ENCODE measurements around the gene CES3.
"Not testable (repeated sequence)": the region's sequence is repeated elsewhere in the genome, so short reads cannot be mapped to it uniquely, and the experiment has no call there.

The CES3 gene

DNA sequence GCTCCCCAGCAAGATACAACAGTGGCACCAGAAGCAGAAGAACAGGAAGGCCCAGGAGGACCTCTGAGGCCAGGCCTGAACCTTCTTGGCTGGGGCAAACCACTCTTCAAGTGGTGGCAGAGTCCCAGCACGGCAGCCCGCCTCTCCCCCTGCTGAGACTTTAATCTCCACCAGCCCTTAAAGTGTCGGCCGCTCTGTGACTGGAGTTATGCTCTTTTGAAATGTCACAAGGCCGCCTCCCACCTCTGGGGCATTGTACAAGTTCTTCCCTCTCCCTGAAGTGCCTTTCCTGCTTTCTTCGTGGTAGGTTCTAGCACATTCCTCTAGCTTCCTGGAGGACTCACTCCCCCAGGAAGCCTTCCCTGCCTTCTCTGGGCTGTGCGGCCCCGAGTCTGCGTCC is 11.9 kb downstream of the CES3 start:
- no peak for DNase-seq (ENCODE audit: low spot score)

DNA sequence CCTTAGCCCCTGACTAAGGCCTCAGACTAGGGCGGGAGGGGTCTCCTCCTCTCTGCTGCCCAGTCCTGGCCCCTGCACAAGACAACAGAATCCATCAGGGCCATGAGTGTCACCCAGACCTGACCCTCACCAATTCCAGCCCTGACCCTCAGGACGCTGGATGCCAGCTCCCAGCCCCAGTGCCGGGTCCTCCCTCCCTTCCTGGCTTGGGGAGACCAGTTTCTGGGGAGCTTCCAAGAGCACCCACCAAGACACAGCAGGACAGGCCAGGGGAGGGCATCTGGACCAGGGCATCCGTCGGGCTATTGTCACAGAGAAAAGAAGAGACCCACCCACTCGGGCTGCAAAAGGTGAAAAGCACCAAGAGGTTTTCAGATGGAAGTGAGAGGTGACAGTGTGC is 12.7 kb downstream of the CES3 start:
- no peak for DNase-seq (ENCODE audit: low spot score)

DNA sequence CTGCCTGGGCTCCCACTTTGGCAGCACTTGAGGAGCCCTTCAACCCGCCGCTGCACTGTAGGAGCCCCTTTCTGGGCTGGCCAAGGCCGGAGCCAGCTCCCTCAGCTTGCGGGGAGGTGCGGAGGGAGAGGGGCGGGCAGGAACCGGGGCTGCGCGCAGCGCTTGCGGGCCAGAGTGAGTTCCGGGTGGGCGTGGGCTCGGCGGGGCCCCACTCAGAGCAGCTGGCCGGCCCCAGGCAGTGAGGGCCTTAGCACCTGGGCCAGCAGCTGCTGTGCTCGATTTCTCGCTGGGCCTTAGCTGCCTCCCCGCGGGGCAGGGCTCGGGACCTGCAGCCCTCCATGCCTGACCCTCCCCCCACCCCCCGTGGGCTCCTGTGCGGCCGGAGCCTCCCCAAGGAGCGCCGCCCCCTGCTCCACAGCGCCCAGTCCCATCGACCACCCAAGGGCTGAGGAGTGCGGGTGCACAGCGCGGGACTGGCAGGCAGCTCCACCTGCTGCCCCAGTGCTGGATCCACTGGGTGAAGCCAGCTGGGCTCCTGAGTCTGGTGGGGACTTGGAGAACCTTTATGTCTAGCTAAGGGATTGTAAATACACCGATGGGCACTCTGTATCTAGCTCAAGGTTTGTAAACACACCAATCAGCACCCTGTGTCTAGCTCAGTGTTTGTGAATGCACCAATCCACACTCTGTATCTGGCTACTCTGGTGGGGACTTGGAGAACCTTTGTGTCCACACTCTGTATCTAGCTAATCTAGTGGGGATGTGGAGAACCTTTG is 13.3 kb downstream of the CES3 start:
- DNase-seq (ENCODE audit: low spot score), result not testable (repeated sequence)

DNA sequence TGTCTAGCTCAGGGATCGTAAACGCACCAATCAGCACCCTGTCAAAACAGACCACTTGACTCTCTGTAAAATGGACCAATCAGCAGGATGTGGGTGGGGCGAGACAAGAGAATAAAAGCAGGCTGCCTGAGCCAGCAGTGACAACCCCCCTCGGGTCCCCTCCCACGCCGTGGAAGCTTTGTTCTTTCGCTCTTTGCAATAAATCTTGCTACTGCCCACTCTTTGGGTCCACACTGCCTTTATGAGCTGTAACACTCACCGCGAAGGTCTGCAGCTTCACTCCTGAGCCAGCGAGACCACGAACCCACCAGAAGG is 13.8 kb downstream of the CES3 start:
- DNase-seq (ENCODE audit: low spot score), result not testable (repeated sequence)

DNA sequence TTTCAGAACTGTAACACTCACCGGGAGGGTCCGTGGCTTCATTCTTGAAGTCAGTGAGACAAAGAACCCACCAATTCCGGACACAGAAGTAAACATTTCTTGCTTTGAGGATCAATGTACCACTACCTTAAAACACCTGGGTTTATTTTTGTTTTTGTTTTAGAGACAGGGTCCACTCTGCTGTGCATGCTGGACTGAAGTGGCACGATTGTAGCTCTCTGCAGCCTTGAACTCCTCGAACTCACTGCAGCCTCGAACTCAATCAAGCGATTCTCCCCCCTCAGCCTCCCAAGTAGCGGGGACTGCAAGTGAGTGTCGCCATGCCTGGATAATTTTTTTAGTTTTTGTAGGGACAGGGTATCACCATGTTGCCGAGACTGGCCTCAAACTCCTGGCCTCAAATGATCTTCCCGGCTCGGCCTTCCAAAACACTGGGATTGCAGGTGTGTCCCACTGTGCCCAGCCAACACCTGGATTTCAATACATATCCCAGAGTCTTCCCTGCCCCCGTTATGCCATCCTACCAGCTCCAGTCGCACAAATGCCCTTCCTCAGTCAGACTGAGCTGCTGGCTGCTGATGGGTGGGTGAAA is 14.3 kb downstream of the CES3 start:
- DNase-seq (ENCODE audit: low spot score), result no peak

DNA sequence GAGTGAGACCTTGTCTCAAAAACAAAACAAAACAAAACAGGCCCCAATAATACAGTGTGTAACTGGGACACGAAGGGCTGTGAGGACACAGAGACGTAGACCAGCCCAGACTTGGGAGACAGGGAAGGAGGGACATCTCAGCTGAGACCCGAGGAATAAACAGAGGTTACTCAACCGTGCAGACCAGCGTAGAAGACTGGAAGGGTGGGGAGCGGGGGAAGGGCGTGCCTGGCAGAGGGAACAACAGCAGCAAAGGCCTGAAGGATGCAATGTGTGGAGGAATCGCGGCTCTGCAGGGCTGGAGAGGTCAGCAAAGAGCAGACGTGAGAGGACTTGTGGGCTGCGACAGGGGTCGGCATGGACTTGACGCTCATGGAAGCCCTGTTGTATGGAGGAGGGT is 15.7 kb downstream of the CES3 start:
- DNase-seq (ENCODE audit: low spot score), result no peak

DNA sequence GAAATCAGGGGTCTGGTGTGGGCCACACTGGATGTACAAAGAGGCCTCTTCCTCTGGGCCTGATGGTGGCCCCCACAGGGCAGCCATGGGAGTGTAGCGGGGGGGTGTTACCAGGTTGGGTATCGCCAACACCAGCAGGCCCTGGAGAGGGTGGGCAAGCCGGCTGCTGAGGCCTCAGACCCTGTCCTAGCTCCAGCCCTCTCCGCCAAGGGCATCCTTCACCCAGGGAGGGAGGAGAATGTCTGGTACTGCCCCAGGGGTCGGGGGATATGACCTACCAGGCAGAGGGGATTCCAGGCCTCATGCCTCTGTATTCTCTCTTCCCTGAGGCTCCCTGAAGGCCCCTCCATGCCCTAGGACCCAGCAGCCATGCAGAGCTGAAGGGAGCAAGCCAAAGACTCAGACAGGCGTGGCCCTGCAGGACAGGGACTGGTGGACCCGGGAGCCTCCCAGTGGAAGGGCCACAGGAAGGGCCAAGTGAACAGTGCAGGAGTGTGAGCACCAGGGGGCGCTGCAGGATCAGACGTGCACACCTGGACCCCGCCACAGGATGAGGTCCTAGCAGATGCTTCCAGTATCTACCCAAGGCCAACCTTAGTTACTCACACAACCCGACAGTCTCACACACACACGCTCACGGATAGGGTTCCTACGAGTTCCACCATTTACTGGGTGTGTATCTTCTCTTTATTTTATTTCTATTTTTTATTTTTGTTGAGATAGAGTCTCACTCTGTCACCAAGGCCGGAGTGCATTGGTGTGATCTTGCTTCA is 16.5 kb downstream of the CES3 start:
- peak; percentile 94 for DNase-seq (ENCODE audit: low spot score)

DNA sequence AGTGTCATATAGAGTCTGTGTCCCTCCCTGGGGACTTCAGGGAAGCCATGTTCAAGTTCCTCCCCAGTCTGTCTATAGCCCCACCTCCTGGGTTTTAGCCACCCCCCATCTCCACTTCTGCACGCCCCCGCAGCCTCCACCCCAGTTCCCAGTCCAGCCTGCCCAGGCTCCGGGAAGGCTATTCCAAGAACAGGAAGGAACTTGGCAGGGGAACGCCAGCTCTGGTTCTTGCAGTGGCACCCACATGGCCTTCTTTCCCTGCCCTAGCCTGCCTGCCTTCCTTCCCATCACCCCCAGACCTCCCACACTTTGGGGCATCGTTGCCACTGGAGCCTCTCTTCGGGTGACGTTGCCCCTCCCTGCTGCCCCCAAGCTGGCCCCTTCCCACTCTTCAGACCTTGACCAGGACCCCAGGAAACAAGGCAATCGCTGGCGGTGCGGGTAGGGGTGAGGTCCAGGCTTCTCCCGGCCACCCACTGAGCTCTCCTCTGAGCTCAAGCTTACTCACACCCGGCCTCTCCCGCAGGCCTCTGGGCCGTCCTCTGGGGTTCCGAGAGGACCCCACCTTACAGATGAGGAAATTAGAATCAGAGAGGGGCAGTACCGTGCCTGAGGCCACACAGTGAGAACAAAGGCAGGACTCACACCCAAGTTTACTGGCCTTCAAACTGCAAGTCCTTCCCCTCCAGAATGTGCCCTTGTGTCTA is 18.1 kb downstream of the CES3 start:
- no peak for DNase-seq (ENCODE audit: low spot score)

DNA sequence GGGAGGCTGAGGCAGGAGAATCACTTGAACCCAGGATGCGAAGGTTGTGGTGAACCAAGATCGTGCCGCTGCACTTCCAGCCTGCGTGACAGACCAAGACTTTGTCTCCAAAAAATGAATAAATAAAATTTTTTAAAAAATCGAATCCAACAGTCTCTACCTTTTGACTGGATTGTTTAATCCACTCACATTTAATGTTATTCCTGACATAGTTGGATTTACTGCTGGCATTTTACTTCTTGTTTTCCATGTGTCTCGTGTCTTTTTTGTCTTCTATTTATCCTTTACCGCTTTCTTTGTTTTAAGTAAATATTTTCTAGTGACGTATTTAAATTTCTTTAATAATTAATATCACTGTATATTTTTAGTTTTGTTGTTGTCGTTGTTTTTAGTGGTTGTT is 22.0 kb downstream of the CES3 start:
- DNase-seq (ENCODE audit: low spot score), result no peak

DNA sequence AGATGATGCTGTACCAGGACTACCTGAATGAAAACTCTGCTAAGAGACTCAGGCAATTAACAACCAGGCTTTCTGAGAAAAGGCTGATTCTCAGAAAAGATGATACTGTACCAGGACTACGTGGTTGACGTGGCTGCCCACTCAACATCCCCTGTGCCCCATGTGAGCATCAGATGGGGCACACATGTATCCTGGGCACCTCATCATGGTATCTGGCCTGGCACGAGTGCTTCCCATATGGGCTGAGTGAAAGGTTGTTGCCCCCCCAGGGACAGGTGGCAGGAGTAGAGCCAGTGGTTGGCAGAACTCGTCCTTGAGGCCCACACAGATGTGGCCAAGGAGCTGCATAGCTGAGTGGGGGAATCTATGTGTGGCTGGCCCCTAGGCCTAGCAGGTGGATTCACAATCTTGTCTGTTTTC is 23.8 kb downstream of the CES3 start:
- no peak for DNase-seq (ENCODE audit: low spot score)

DNA sequence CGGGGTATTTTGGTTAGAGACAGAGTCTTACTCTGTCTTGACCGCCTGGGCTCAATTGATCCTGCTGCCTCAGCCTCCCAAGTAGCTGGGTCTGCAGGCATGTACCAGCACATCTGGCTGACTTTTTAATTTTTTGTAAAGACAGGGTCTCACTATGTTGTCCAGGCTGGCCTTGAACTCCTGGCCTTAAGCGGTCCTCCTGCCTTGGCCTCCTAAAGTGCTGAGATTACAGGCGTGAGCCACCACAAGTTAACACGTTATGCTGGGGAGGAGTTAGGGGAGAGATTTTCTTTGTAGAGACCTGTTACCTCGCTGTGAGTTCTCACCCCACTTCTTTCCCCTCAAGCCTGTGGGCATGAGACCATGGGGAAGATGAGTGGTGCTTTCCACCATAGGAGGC is 25.5 kb downstream of the CES3 start:
- DNase-seq (ENCODE audit: low spot score), result no peak

DNA sequence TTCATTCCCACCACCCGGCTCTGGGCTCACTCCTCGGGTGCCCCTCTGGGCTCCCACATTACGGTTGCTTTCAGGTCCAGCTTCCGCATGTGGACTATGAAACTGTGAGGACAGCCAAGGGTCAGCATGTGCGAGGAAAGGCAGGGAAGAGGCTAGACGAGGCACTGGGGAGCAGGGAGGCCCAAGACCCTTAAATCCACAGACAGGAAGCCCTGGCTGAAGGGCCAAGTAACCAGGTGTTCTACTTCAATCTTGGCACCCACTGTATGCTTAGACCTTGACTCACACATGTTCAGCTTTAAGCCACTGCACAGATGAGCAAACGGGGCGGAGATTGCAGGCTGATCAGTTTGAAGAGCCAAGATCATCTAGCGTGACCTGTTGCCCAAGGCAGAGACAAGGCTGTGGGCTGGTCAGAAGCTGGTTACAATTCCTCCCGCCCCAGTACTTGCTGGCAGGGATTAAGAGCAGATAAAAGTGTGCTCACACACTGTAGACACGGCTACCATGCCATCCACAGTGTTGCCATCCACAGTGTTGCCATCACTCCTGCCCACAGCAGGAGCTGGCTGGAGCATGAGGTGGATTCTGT is 27.2 kb downstream of the CES3 start, which contains the start of gene CES4A:
TSS of gene CES4A (plus strand) at position 393 of the 592 bp plus-strand sequence. CDS start at position 577, 184 bp downstream.
- DNase-seq (ENCODE audit: low spot score), result no peak

DNA sequence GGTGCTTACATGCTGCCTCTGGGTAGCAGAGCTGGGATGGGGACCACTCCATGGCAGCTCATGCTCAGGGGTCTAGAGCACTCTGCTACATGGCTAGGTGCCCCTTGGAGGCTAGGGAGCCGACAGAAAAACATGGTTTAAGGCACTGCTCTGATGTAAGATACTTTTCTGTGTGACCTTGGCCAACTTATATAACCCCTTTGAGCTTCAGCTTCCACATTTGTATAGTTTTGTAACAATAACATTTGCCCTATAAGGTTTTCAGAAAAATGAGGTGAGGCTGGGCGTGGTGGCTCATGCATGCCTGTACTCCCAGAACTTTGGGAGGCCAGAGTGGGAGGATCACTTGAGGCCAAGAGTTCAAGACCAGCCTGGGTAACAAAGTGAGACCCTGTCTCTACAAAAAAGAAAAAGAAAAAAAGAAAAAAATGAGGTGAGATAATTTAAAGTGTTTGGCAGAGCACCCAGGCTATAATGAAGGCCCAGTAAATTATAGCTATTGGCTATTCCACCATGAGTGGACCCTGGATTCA is 30.5 kb downstream of the CES3 start:
- DNase-seq (ENCODE audit: low spot score), result no peak

DNA sequence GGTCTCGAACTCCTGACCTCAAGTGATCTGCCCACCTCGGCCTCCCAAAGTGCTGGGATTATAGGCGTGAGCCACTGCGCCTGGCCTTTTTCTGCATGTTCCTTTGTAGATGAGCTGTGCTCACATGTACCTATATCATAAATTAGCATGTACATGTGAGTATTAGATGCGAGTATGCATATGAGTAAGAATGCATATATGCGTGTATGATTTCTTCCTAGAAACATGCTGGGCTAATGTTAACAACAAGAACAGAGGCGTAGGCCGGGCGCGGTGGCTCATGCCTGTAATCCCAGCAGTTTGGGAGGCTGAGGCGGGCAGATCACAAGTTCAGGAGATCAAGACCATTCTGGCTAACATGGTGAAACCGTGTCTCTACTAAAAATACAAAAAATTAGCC is 32.5 kb downstream of the CES3 start:
- not testable (repeated sequence) for DNase-seq (ENCODE audit: low spot score)

DNA sequence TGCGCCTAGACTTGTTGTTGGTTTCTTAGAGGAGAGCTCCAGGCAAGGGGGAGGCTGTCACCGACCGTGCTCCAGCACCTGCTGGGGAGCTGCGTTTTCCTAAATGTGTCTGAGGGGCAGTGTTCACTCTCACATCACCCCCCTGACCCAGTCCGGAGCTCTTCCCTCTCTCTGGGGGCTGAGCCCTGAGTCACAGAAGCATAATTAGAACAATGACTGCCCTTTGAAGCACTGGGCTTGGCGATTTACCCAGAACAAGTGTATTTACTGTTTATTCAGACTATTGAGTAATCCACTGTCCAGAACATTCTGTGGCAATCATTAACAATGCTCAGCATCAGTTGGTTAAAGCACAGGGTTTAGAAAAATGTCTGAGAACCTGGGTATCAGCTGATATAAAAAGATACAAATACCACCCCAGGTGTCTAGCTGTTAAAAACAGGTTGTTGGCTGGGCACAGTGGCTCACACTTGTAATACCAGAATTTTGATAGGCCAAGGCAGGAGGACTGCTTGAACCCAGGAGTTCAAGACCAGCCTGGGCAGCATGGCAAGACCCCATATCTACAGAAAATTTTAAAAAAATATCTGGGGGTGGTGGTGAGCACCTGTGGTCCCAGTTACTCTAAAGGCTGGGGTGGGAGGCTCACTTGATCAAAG is 35.4 kb downstream of the CES3 start:
- DNase-seq (ENCODE audit: low spot score), result peak; percentile 97

DNA sequence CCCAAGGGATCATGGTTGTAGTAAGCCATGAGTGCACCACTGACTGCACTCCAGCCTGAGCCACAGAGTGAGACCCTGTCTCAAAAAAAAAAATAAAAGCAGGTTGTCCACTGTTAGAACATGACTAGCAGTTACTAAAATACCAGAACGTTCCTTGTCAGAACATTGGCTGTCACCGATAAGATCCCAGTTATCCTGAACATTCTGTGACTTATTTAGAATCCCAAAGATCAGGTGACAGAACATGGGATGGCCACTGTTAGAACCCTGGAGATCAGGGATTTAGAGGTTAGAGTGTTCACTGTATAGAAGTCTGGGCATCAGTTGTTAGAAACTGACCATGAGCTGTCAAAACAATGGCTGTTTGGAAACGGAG is 35.9 kb downstream of the CES3 start:
- no peak for DNase-seq (ENCODE audit: low spot score)

DNA sequence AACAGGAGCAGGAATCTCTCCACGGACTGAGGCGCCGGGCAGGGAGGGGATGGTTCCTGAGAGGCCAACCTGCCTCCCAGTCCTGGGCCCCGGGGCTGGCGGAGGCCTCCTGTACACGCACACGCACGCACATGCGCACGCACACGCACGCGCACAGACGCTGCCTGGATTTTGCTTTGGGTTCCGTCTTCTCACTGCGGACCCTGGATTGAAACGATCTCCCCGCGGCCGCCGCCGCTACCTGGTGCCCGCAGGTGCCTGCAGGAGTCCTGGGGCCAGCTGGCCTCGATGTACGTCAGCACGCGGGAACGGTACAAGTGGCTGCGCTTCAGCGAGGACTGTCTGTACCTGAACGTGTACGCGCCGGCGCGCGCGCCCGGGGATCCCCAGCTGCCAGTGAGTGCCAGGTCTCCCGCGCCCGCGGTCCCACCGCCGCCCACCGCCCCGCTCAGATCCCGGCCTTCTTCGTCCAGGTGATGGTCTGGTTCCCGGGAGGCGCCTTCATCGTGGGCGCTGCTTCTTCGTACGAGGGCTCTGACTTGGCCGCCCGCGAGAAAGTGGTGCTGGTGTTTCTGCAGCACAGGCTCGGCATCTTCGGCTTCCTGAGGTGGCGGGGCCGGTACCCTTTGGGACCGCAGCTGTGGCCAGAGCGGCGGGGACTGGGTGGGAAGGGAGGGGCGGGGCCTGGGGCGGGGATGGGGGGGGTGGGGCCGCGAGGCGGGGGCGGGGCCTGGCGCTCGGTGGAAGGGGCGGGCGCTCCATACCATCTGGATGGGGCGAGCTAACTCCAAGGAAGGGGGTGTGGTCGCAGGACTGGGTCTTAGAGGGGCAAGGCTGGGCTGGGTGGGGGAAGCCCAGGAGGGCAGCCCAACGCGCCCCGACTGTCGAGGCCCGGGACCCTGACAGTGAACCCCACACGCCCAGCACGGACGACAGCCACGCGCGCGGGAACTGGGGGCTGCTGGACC is 39.6 kb downstream of the CES3 start:
- peak; percentile 82 for DNase-seq (ENCODE audit: low spot score)

DNA sequence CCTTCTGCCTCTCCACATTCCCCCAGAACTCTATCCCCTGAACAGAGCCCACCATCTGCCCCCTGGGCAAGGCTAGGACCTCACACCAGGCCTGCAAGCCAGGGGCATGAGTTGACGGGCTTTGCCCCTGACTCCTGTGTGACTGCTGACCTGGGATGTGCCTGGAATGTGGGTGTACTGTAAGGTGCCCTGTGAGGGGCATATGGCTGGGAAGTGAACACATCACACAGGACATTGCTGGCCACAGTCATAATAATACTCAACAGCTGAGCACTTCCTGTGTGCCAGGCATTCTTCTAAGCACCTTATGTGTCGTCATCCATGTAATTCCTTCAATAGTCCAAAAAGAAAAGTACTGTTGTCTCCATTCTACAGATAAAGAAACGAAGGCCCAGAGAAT is 40.7 kb downstream of the CES3 start:
- DNase-seq (ENCODE audit: low spot score), result no peak

DNA sequence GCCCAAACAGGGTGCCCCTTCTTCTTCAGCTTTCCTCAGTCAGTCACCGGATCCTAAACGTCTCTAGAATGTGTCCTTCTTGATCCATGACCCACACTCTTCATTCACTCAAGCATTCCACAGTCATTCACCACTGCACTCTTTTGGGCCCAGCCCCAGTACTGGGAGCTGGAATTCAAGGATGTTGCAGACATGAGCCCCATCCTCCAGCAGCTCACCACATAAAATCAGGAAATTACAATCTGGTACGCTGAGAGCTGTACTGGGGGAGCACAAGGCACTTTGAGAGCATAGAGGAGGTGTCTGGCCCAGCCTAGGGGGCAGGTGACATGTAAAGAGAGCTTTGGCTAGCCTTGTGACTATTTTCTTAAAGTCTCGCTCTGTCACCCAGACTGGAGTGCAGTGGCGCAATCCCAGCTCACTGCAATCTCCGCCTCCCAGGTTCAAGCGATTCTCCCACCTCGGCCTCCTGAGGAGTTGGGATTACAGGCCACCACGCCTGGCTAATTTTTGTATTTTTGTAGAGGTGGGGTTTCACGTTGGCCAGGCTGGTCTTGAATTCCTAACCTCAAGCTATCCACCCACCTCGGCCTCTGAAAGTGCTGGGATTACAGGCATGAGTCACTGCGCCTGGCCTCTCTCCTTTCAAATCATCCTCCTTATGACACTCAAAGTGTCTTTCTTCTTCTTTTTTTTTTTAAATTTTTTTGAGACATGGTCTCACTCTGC is 46.0 kb downstream of the CES3 start:
- no peak for DNase-seq (ENCODE audit: low spot score)
